HCT116 (cell line): Measurements from ENCODE around the gene PDIA2.

Source experiments
- ATF3 ChIP-seq: IDR thresholded peaks from 2 replicates; pipeline ENCODE4 v1.6.1; 2012
- CBX3 ChIP-seq: IDR thresholded peaks from 2 replicates; pipeline ENCODE4 v1.6.1; 2012; ENCODE audit warnings: low read depth
- CTCF ChIP-seq, 3 experiments: fragments of 200-600 bp in 1 of 3; sonication (generic) in 1 of 3; IDR thresholded peaks in 2 of 3; conservative IDR thresholded peaks in 1 of 3; 2 replicates each; pipeline ENCODE4 v1.5.1; 2012 to 2017; ENCODE audit warnings: low read depth in 2 of 3, low read length in 2 of 3, antibody characterized with exemption in 1 of 3, borderline replicate concordance in 1 of 3, control low read depth in 1 of 3, mild to moderate bottlenecking in 1 of 3, mixed read lengths in 1 of 3, mixed run types in 1 of 3, moderate library complexity in 1 of 3; ENCODE audit not compliant: insufficient read depth in 1 of 3
- EZH2 ChIP-seq: fragments of 200-600 bp; sonication (generic); IDR thresholded peaks from 2 replicates; pipeline ENCODE4 v1.6.1; 2017; ENCODE audit warnings: antibody characterized with exemption, mixed run types
- EZH2phosphoT487 ChIP-seq: fragments of 200-600 bp; IDR thresholded peaks from 2 replicates; pipeline ENCODE4 v1.6.1; 2018; ENCODE audit warnings: antibody characterized with exemption, borderline replicate concordance
- FOSL1 ChIP-seq: IDR thresholded peaks from 2 replicates; pipeline ENCODE4 v1.6.1; 2012; ENCODE audit warnings: low read depth
- JUND ChIP-seq: IDR thresholded peaks from 2 replicates; pipeline ENCODE4 v1.6.1; 2012
- POLR2A ChIP-seq: IDR thresholded peaks from 2 replicates; pipeline ENCODE4 v1.7.0; 2011; ENCODE audit warnings: borderline replicate concordance; ENCODE audit not compliant: insufficient read depth, insufficient read length; ENCODE audit errors: extremely low read depth
- POLR2AphosphoS5 ChIP-seq: IDR thresholded peaks from 2 replicates; pipeline ENCODE4 v1.6.1; 2011; ENCODE audit warnings: mild to moderate bottlenecking, low read depth, low read length, moderate library complexity
- RAD21 ChIP-seq: IDR thresholded peaks from 2 replicates; pipeline ENCODE4 v1.6.1; 2012; ENCODE audit warnings: low read depth, mild to moderate bottlenecking
- SP1 ChIP-seq: IDR thresholded peaks from 2 replicates; pipeline ENCODE4 v1.6.1; 2012; ENCODE audit warnings: low read depth
- ZNF274 ChIP-seq: fragments of 200-500 bp; sonication (Bioruptor generic); IDR thresholded peaks from 2 replicates; pipeline ENCODE4 v1.6.1; 2014; ENCODE audit warnings: mild to moderate bottlenecking, low read depth, low read length, inconsistent platforms

GRCh38 chr16:324451-325334 lies 41.7 kb downstream of the PDIA2 start:
- TF ChIP-seq FOSL1 (no peak), CTCF (IDR thresholded peaks at IDR 0.05 in 2 of 3, conservative IDR thresholded peaks at IDR 0.05 in 1 of 3; ENCODE audit: borderline replicate concordance in 1 of 3, insufficient read depth in 1 of 3, low read depth in 2 of 3, low read length in 2 of 3) (no peak), POLR2A (no peak), CBX3 (no peak), EZH2 (no peak), ZNF274 (no peak), ATF3 (no peak), POLR2AphosphoS5 (no peak), SP1 (no peak), RAD21 (no peak), EZH2phosphoT487 (no peak), JUND (no peak)
